Measurements from ENCODE around the gene MGAT5B.

- TF ChIP-seq CTCF (conservative IDR thresholded peaks at IDR 0.05 in 1 of 2, IDR thresholded peaks at IDR 0.05 in 1 of 2; ENCODE audit: low read depth in 1 of 2, low read length in 2 of 2) (no peak), EZH2 (IDR thresholded peaks at IDR 0.05; ENCODE audit: low read length, missing control alignments) (no peak)
Observed at GRCh38 chr17:76997981-76998531, 129.9 kb downstream of the MGAT5B start.

Data from fibroblast of lung (primary cell).